ENCODE measurements around the gene RAP1B. TPM values are rescaled to one million over a fixed set of nuclear protein-coding genes. Genes with fewer than 3 reads are reported as not detected.

RAP1B gene
- total and polyA plus RNA-seq, 2 of the 4 experiments (the other 2 are of a cell fraction): 159 to 200 TPM

DNA sequence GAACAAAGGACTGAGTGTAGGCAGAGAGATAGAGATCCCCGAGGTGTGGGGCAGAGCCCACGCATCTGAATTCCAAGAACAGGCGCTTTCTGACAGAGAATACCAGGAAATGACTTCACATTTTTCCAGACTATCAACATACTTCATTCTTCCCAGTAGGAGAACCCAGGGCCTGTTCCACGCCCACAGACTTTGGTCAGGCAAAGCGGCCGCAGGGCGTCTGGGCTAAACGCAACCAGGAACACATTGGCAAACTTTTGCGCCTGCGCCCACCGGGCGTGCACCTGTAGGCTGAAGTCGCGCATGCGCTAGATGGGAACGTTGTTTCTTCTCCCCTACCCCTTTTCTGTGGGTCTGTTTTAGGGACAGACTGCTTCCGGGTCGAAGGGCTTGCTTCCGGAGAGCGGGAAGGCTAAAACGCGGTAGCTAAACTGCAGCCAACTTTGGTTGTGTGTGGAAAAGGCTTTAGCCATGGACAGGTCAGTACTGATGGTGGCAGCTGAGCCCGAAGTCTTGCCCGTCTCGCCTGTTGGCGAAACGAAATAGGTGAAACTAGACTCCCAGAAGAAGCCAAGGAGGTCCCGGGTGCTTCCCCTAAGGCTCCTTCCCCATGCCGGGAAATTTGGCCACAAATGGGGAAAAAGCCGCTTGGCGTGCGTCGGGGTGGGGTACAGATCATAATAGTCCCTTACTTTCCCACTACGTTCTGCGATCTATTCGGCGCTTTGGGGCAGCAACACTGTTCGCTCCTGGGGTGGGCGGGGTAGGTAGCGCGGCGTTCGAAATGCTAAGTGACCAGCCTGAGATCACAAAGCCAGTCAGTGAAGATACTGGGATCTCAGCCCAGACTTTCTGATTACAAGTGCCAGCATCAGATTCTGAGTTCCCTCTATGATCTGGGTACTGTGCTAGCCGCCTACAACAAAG is 76.2 kb downstream of the RAP1B start, which contains the start of gene NUP107 (continued):
- no peak for TF ChIP-seq FOS (IDR thresholded peaks at IDR 0.05; ENCODE audit: low read depth, low read length)
- no peak for TF ChIP-seq MAFK (IDR thresholded peaks at IDR 0.05; ENCODE audit: low read depth, low read length)
- TF ChIP-seq MXI1 (IDR thresholded peaks at IDR 0.05; ENCODE audit: borderline replicate concordance, low read depth, low read length): 0 out of 2 replicates have a peak, but pooled peaks have one; percentile 12
- TF ChIP-seq RFX5 (IDR thresholded peaks at IDR 0.05; ENCODE audit: low read depth, low read length): no peak

DNA sequence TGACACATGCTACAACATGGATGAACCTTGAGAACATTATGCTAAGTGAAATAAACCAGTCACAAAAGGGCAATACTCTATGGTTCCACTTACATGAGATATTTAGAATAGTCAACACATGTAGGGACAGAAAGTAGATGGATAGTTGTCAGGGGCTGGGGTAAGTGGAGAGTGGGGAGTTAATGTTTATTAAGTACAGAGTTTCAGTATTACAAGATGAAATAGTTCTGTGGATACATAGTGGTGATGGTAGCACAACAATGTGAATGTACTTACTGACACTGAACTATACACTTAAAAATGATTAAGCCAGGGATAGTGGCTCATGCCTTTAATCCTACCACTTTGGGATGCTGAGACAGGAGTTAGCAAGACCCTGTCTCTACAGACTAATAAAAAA is 84.8 kb downstream of the RAP1B start:
- Histone ChIP-seq H3K4me3 (ENCODE audit: insufficient read depth, low read depth, low read length) (no peak overlapping the region), H2BK20ac (ENCODE audit: low read depth, low read length) (no peak overlapping the region), H3K9me1 (ENCODE audit: insufficient read depth, low read length) (no peaks in the 10 kb centered on the region), H2AFZ (replicated peaks; ENCODE audit: low read length, poor library complexity) (no peak overlapping the region), H3K9me3 (ENCODE audit: control insufficient read depth, insufficient read depth, low read length) (no peaks in the 10 kb centered on the region), H3K27me3 (ENCODE audit: control insufficient read depth, insufficient read depth, low read length) (no peaks in the 10 kb centered on the region), H3K9ac (ENCODE audit: low read depth, low read length) (no peak overlapping the region), H3K18ac (ENCODE audit: low read depth, low read length) (no peak overlapping the region), H3K56ac (ENCODE audit: extremely low read depth, insufficient read depth, low read length) (no peak overlapping the region), H2BK15ac (ENCODE audit: low read depth, low read length) (no peak overlapping the region), H4K8ac (ENCODE audit: low read depth in 2 of 2, low read length in 2 of 2) (no peak overlapping the region), H3K4me1 (ENCODE audit: control insufficient read depth, insufficient read depth, low read length) (no peaks in the 10 kb centered on the region), H2AK5ac (ENCODE audit: low read depth, low read length) (no peak overlapping the region), H3K79me1 (ENCODE audit: low read depth in 1 of 2, low read length in 2 of 2) (no peaks in the 10 kb centered on the region), H3K4me2 (ENCODE audit: low read depth, low read length) (no peak overlapping the region), H2BK5ac (ENCODE audit: low read depth, low read length, poor library complexity, severe bottlenecking) (no peak overlapping the region), H3K36me3 (ENCODE audit: control insufficient read depth, insufficient read depth, low read length) (peaks cover 21% of the 10 kb centered on the region), H3K23ac (ENCODE audit: low read depth, low read length) (no peak overlapping the region), H2AK9ac (replicated peaks; ENCODE audit: low read depth, low read length, poor library complexity) (no peak overlapping the region), H3K4ac (ENCODE audit: low read depth, low read length) (no peak overlapping the region), H3K27ac (ENCODE audit: insufficient read depth, low read length) (no peak overlapping the region), H4K20me1 (ENCODE audit: insufficient read depth, low read length) (no peaks in the 10 kb centered on the region), H2BK120ac (ENCODE audit: low read depth, low read length) (no peak overlapping the region), H4K91ac (ENCODE audit: insufficient read depth, low read depth, low read length) (no peak overlapping the region), H3K14ac (replicated peaks; ENCODE audit: low read depth, low read length) (no peak overlapping the region), H4K5ac (ENCODE audit: low read depth, low read length) (no peak overlapping the region)
- no peak for DNase-seq
- POLR2A ChIA-PET (ENCODE audit: unreplicated experiment): no interaction called here
- CTCF ChIA-PET: no interaction called here
- dilution Hi-C loops (cut with HindIII; ENCODE audit: low sequenced_read_pairs, unreplicated experiment): no loop called here
- intact Hi-C loops (cut with micrococcal nuclease): no loop called here
- ATAC-seq (ENCODE audit: low read depth): no peak
- no TSS peak for BruUV-seq (replicated peaks)
- in situ Hi-C loops (cut with MboI; ENCODE audit: low sequenced_read_pairs): loop anchor here (25.0 kb wide), 1 partner anchor 333 kb away; no protein-coding TSS in a partner anchor
- TF ChIP-seq FOS (IDR thresholded peaks at IDR 0.05; ENCODE audit: low read depth, low read length): no peak
- TF ChIP-seq, protein P1, sequence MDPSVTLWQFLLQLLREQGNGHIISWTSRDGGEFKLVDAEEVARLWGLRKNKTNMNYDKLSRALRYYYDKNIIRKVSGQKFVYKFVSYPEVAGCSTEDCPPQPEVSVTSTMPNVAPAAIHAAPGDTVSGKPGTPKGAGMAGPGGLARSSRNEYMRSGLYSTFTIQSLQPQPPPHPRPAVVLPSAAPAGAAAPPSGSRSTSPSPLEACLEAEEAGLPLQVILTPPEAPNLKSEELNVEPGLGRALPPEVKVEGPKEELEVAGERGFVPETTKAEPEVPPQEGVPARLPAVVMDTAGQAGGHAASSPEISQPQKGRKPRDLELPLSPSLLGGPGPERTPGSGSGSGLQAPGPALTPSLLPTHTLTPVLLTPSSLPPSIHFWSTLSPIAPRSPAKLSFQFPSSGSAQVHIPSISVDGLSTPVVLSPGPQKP (IDR thresholded peaks at IDR 0.05; ENCODE audit: borderline replicate concordance, low read depth, low read length): no peak
- no peak for TF ChIP-seq RCOR1 (IDR thresholded peaks at IDR 0.05; ENCODE audit: insufficient replicate concordance, low read length)
- TF ChIP-seq POLR2A (IDR thresholded peaks at IDR 0.05; ENCODE audit: low read depth, low read length): no peak
- TF ChIP-seq RAD21 (IDR thresholded peaks at IDR 0.05; ENCODE audit: low read length): no peak
- TF ChIP-seq, protein P2, sequence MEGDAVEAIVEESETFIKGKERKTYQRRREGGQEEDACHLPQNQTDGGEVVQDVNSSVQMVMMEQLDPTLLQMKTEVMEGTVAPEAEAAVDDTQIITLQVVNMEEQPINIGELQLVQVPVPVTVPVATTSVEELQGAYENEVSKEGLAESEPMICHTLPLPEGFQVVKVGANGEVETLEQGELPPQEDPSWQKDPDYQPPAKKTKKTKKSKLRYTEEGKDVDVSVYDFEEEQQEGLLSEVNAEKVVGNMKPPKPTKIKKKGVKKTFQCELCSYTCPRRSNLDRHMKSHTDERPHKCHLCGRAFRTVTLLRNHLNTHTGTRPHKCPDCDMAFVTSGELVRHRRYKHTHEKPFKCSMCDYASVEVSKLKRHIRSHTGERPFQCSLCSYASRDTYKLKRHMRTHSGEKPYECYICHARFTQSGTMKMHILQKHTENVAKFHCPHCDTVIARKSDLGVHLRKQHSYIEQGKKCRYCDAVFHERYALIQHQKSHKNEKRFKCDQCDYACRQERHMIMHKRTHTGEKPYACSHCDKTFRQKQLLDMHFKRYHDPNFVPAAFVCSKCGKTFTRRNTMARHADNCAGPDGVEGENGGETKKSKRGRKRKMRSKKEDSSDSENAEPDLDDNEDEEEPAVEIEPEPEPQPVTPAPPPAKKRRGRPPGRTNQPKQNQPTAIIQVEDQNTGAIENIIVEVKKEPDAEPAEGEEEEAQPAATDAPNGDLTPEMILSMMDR (conservative IDR thresholded peaks at IDR 0.05; ENCODE audit: low read depth, low read length): no peak
- no peak for TF ChIP-seq BHLHE40 (IDR thresholded peaks at IDR 0.05; ENCODE audit: low read depth, low read length)
- TF ChIP-seq SMC3 (IDR thresholded peaks at IDR 0.05; ENCODE audit: low read depth, low read length): no peak
- no peak for TF ChIP-seq NFE2L2 (IDR thresholded peaks at IDR 0.05; ENCODE audit: low read depth, low read length)
- TF ChIP-seq CEBPB (IDR thresholded peaks at IDR 0.05; ENCODE audit: low read depth, low read length): no peak
- no peak for TF ChIP-seq MAFK (IDR thresholded peaks at IDR 0.05; ENCODE audit: low read depth, low read length)

Measured in IMR-90 (cell line).